Nephron progenitor cell (in vitro differentiated cells): Measurements from ENCODE around the gene E2F1.
"Not testable (repeated sequence)": the region's sequence is repeated elsewhere in the genome, so short reads cannot be mapped to it uniquely, and the experiment has no call there.

Experiments
- DNase-seq: peaks from one replicate; pipeline ENCODE4 v3.0.0; 2021
- H3K27ac Mint-ChIP-seq: 2 replicates; pipeline ENCODE4 v1.8.0; 2021; ENCODE audit warnings: mild to moderate bottlenecking, moderate library complexity, mixed read lengths
- H3K27me3 Mint-ChIP-seq: 2 replicates; pipeline ENCODE4 v1.8.0; 2021; ENCODE audit warnings: mild to moderate bottlenecking, low read depth, mixed read lengths; ENCODE audit not compliant: poor library complexity
- H3K36me3 Mint-ChIP-seq: 2 replicates; pipeline ENCODE4 v1.8.0; 2021; ENCODE audit warnings: low read depth, mixed read lengths
- H3K4me1 Mint-ChIP-seq: 2 replicates; pipeline ENCODE4 v1.8.0; 2021; ENCODE audit warnings: mixed read lengths
- H3K4me3 Mint-ChIP-seq: 2 replicates; pipeline ENCODE4 v1.8.0; 2021; ENCODE audit warnings: mild to moderate bottlenecking, moderate library complexity, mixed read lengths
- H3K9me3 Mint-ChIP-seq: 2 replicates; pipeline ENCODE4 v1.8.0; 2021; ENCODE audit warnings: mild to moderate bottlenecking, moderate library complexity, mixed read lengths
- CTCF ChIP-seq: fragments of 200-600 bp; sonication (generic); IDR thresholded peaks from 2 replicates; pipeline ENCODE4 v1.5.0; 2021; ENCODE audit warnings: antibody characterized with exemption

E2F1 gene

GRCh38 chr20:33704197-33704924, 18.2 kb upstream of the E2F1 start:
- H3K4me1 Mint-ChIP-seq, result no peaks in the 10 kb centered on the region
- no peaks in the 10 kb centered on the region for H3K27me3 Mint-ChIP-seq
- no peak for DNase-seq
- H3K27ac Mint-ChIP-seq, result no peak overlapping the region
- no peak for TF ChIP-seq CTCF
- H3K4me3 Mint-ChIP-seq, result no peak overlapping the region
- no peaks in the 10 kb centered on the region for H3K36me3 Mint-ChIP-seq
- peaks cover 32% of the 10 kb centered on the region for H3K9me3 Mint-ChIP-seq

- H3K27ac Mint-ChIP-seq, result no peak overlapping the region
- H3K36me3 Mint-ChIP-seq, result no peaks in the 10 kb centered on the region
- no peak for TF ChIP-seq CTCF
- DNase-seq, result no peak
- H3K4me3 Mint-ChIP-seq, result no peak overlapping the region
- peaks cover 35% of the 10 kb centered on the region for H3K9me3 Mint-ChIP-seq
- H3K27me3 Mint-ChIP-seq, result no peaks in the 10 kb centered on the region
- no peaks in the 10 kb centered on the region for H3K4me1 Mint-ChIP-seq
Observed at GRCh38 chr20:33703498-33704137, 17.4 kb upstream of the E2F1 start.

- H3K4me1 Mint-ChIP-seq, result no peaks in the 10 kb centered on the region
- no peak for TF ChIP-seq CTCF
- H3K4me3 Mint-ChIP-seq, result no peak overlapping the region
- H3K27ac Mint-ChIP-seq, result peak overlapping the region; percentile 54
- peaks cover 42% of the 10 kb centered on the region for H3K9me3 Mint-ChIP-seq
- no peak for DNase-seq
- H3K36me3 Mint-ChIP-seq, result no peaks in the 10 kb centered on the region
- H3K27me3 Mint-ChIP-seq, result peaks cover 3% of the 10 kb centered on the region
Observed at GRCh38 chr20:33702861-33703260, 16.7 kb upstream of the E2F1 start.

GRCh38 chr20:33701629-33702450, 15.7 kb upstream of the E2F1 start:
- TF ChIP-seq CTCF, result no peak
- Mint-ChIP-seq H3K9me3 (peaks cover 50% of the 10 kb centered on the region), H3K27me3 (peaks cover 3% of the 10 kb centered on the region), H3K4me3 (no peak overlapping the region), H3K36me3 (peaks cover 8% of the 10 kb centered on the region), H3K4me1 (no peaks in the 10 kb centered on the region), H3K27ac (no peak overlapping the region)
- DNase-seq, result no peak

- H3K27ac Mint-ChIP-seq, H3K36me3 Mint-ChIP-seq, DNase-seq, H3K4me1 Mint-ChIP-seq, H3K4me3 Mint-ChIP-seq, H3K27me3 Mint-ChIP-seq: not testable (repeated sequence)
- peaks cover 52% of the 10 kb centered on the region for H3K9me3 Mint-ChIP-seq
Observed at GRCh38 chr20:33700696-33701441, 14.7 kb upstream of the E2F1 start.

- not testable (repeated sequence) for H3K27me3 Mint-ChIP-seq, H3K27ac Mint-ChIP-seq, H3K36me3 Mint-ChIP-seq, H3K4me3 Mint-ChIP-seq, DNase-seq, H3K4me1 Mint-ChIP-seq
- H3K9me3 Mint-ChIP-seq, result peaks cover 49% of the 10 kb centered on the region
Observed at GRCh38 chr20:33698966-33699365, 12.8 kb upstream of the E2F1 start.
